ENCODE results near the gene EEF2KMT. TPM values are rescaled to one million over a fixed set of nuclear protein-coding genes. Genes with fewer than 3 reads are reported as not detected.
"Not testable (repeated sequence)": the region's sequence is repeated elsewhere in the genome, so short reads cannot be mapped to it uniquely, and the experiment has no call there.

The EEF2KMT gene
- total and polyA plus RNA-seq, 4 donors = 3.4 to 14.2 (median 10.2) TPM

GRCh38 chr16:5045499-5046115 is 52.0 kb downstream of the EEF2KMT start:
- H3K9me3 ChIP-seq (ENCODE audit: control insufficient read depth in 4 of 4, insufficient read depth in 3 of 4, low read length in 3 of 4) = no peaks in the 10 kb centered on the region
- H3K36me3 ChIP-seq (ENCODE audit: control insufficient read depth in 4 of 4, insufficient read depth in 4 of 4, low read length in 4 of 4) = peaks cover 0 to 13% (median 1%) of the 10 kb centered on the region in 4 donors
- WGBS, 2 donors = 89 to 91% methylated on average over 10 of the region's 10 CpGs
- DNase-seq (no peak), ATAC-seq (ENCODE audit: insufficient read depth, low FRiP score) (no peak)
- H3K4me3 ChIP-seq = no peak overlapping the region
- no peak overlapping the region for H3K27ac ChIP-seq (ENCODE audit: low read depth in 1 of 2, low read length in 1 of 2)
- no peaks in the 10 kb centered on the region for H3K27me3 ChIP-seq (ENCODE audit: control insufficient read depth in 3 of 3, insufficient read depth in 3 of 3, low read length in 2 of 3)
- no peak for TF ChIP-seq CTCF (IDR thresholded peaks at IDR 0.05; ENCODE audit: control extremely low read depth, extremely low read depth)
- H3K4me1 ChIP-seq (ENCODE audit: control insufficient read depth in 5 of 5, insufficient read depth in 5 of 5, low read length in 5 of 5) = peaks cover 0 to 4% (median 0%) of the 10 kb centered on the region in 5 donors
- no peak overlapping the region for H3K9ac ChIP-seq (ENCODE audit: insufficient read depth in 1 of 2, low read length in 2 of 2)

GRCh38 chr16:5044581-5044980 is 53.0 kb downstream of the EEF2KMT start:
- not testable (repeated sequence) for H3K9ac ChIP-seq (ENCODE audit: insufficient read depth in 1 of 2, low read length in 2 of 2)
- WGBS, 2 donors = 90 to 95% methylated on average over 11 of the region's 11 CpGs

GRCh38 chr16:5044011-5044540 is 53.5 kb downstream of the EEF2KMT start:
- DNase-seq = no peak
- no peak for ATAC-seq (ENCODE audit: insufficient read depth, low FRiP score)

More at GRCh38 chr16:5044581-5044980, 53.0 kb downstream of the EEF2KMT start:
- not testable (repeated sequence) for DNase-seq; H3K9me3 ChIP-seq (ENCODE audit: control insufficient read depth in 4 of 4, insufficient read depth in 3 of 4, low read length in 3 of 4); H3K27me3 ChIP-seq (ENCODE audit: control insufficient read depth in 3 of 3, insufficient read depth in 3 of 3, low read length in 2 of 3); H3K4me3 ChIP-seq; H3K27ac ChIP-seq (ENCODE audit: low read depth in 1 of 2, low read length in 1 of 2); H3K4me1 ChIP-seq (ENCODE audit: control insufficient read depth in 5 of 5, insufficient read depth in 5 of 5, low read length in 5 of 5); ATAC-seq (ENCODE audit: insufficient read depth, low FRiP score)
- peaks cover 0 to 13% (median 1%) of the 10 kb centered on the region in 4 donors for H3K36me3 ChIP-seq (ENCODE audit: control insufficient read depth in 4 of 4, insufficient read depth in 4 of 4, low read length in 4 of 4)

More at GRCh38 chr16:5044011-5044540, 53.5 kb downstream of the EEF2KMT start:
- no peak overlapping the region for H3K27ac ChIP-seq (ENCODE audit: low read depth in 1 of 2, low read length in 1 of 2)
- H3K36me3 ChIP-seq (ENCODE audit: control insufficient read depth in 4 of 4, insufficient read depth in 4 of 4, low read length in 4 of 4) = peaks cover 0 to 13% (median 1%) of the 10 kb centered on the region in 4 donors
- no peak overlapping the region for H3K4me3 ChIP-seq
- no peaks in the 10 kb centered on the region for H3K27me3 ChIP-seq (ENCODE audit: control insufficient read depth in 3 of 3, insufficient read depth in 3 of 3, low read length in 2 of 3)
- no peak for TF ChIP-seq CTCF (IDR thresholded peaks at IDR 0.05; ENCODE audit: control extremely low read depth, extremely low read depth)
- 96 to 97% methylated on average over 8 of the region's 8 CpGs for WGBS, 2 donors
- no peaks in the 10 kb centered on the region for H3K9me3 ChIP-seq (ENCODE audit: control insufficient read depth in 4 of 4, insufficient read depth in 3 of 4, low read length in 3 of 4)
- peaks cover 0 to 4% (median 0%) of the 10 kb centered on the region in 5 donors for H3K4me1 ChIP-seq (ENCODE audit: control insufficient read depth in 5 of 5, insufficient read depth in 5 of 5, low read length in 5 of 5)
- H3K9ac ChIP-seq (ENCODE audit: insufficient read depth in 1 of 2, low read length in 2 of 2) = no peak overlapping the region

Data from lung (tissue), 12 donors.